22Rv1 (cell line): ENCODE results near the gene CD300A.

Experiments
- H3K27ac ChIP-seq: fragments of 450-650 bp; 2 replicates; pipeline ENCODE4 v1.5.1; 2017
- CTCF ChIP-seq: fragments of 450-650 bp; IDR thresholded peaks from 2 replicates; pipeline ENCODE4 v1.5.1; 2017; ENCODE audit warnings: mild to moderate bottlenecking
- ZFX ChIP-seq: fragments of 450-650 bp; IDR thresholded peaks from 2 replicates; pipeline ENCODE4 v1.6.1; 2017; ENCODE audit warnings: antibody characterized with exemption, borderline replicate concordance

The CD300A gene

GRCh38 chr17:74528491-74529199, 62.2 kb downstream of the CD300A start:
- TF ChIP-seq CTCF (no peak), ZFX (no peak)
- H3K27ac ChIP-seq: no peak overlapping the region

GRCh38 chr17:74529243-74529642, 62.8 kb downstream of the CD300A start:
- H3K27ac ChIP-seq: no peak overlapping the region
- TF ChIP-seq ZFX (no peak), CTCF (no peak)

GRCh38 chr17:74530831-74531150, 64.4 kb downstream of the CD300A start:
- no peak for TF ChIP-seq ZFX
- H3K27ac ChIP-seq: no peak overlapping the region

- no peak for TF ChIP-seq ZFX
- no peak for TF ChIP-seq CTCF
Measured at GRCh38 chr17:74531231-74531761, 64.9 kb downstream of the CD300A start, which contains the start of gene CD300LB. Gene CD300LB (minus strand): TSS chr17:74531475. CDS start chr17:74531350, 125 bp downstream.

GRCh38 chr17:74532115-74532514, 65.7 kb downstream of the CD300A start:
- TF ChIP-seq ZFX (no peak), CTCF (no peak)
- no peak overlapping the region for H3K27ac ChIP-seq

More at GRCh38 chr17:74531231-74531761, 64.9 kb downstream of the CD300A start, which contains the start of gene CD300LB:
- H3K27ac ChIP-seq: no peak within 1 kb of the TSS
